ENCODE data around the gene RAX.

DNA sequence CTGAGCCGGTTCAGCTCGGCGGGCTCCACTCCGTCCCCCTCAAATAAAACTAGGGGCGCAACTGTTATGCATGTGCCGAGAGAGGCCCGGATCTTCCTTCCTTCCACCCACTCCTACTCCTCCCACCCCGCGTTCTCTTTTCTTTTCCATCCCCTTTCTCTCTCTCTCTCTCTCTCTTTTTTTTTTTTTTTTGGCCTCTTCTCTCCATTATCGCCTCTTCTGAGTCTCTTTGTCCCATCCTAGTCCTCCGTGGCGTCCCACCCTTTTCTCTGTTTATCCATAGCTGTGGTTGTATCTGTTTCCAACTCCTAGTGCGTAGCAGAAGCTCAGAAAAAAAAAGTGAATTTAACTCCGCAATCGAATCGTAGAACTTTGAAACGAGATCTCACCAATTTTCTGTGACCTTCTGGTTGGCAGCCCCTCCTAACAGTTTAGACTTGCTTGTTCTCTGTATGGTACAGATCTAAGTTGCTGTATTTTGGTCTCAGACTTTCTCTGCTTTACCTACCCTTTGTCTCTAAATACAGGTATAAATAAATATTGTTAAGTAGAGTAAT is 3.6 kb downstream of the RAX start:
- TF ChIP-seq, protein P1, sequence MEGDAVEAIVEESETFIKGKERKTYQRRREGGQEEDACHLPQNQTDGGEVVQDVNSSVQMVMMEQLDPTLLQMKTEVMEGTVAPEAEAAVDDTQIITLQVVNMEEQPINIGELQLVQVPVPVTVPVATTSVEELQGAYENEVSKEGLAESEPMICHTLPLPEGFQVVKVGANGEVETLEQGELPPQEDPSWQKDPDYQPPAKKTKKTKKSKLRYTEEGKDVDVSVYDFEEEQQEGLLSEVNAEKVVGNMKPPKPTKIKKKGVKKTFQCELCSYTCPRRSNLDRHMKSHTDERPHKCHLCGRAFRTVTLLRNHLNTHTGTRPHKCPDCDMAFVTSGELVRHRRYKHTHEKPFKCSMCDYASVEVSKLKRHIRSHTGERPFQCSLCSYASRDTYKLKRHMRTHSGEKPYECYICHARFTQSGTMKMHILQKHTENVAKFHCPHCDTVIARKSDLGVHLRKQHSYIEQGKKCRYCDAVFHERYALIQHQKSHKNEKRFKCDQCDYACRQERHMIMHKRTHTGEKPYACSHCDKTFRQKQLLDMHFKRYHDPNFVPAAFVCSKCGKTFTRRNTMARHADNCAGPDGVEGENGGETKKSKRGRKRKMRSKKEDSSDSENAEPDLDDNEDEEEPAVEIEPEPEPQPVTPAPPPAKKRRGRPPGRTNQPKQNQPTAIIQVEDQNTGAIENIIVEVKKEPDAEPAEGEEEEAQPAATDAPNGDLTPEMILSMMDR (conservative IDR thresholded peaks at IDR 0.05; ENCODE audit: low read depth, low read length): no peak
- TF ChIP-seq EZH2 (IDR thresholded peaks at IDR 0.05; ENCODE audit: borderline replicate concordance, low read depth, low read length, poor library complexity, severe bottlenecking): no peak

Measured in A673 (cell line).